ENCODE measurements around the gene CAPN13.

DNA sequence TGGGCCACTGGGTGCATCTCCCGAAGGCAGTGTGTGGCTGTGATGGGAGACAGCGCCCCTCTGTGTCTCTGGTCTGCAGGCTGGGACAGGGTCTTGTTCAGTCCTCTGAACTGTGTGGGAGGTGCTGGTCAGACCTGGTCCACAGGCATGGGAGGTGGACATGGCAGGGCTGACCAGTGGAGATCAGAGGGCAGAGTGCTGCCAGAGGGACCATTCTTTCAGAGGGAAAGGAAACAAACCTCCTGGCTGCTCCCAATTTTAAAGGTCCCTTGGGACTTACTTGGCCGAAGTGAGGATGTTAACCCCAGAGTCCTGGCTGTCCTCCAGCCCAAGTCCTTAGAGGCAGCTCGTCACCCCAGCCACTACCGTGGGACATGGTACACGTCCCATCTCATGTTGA, 4.0 kb downstream of the CAPN13 start:
- no peak for TF ChIP-seq CTCF (IDR thresholded peaks at IDR 0.05)
- no peak for TF ChIP-seq EZH2 (IDR thresholded peaks at IDR 0.05)
- TF ChIP-seq EZH2phosphoT487 (IDR thresholded peaks at IDR 0.05) = no peak
